ENCODE results near the gene PHRF1. TPM values are rescaled to one million over a fixed set of nuclear protein-coding genes. Genes with fewer than 3 reads are reported as not detected.

The PHRF1 gene
- total RNA-seq, 1 experiment from 2014 or later: 43.9 TPM

GRCh38 chr11:615504-616319, 39.4 kb downstream of the PHRF1 start, which contains the start of gene IRF7:
Gene IRF7 (minus strand): TSS chr11:615950. CDS start chr11:615364, 586 bp downstream.
- DNase-seq: peak; percentile 94 to 95
- intact Hi-C loops (cut with micrococcal nuclease; ENCODE audit: unreplicated experiment): loop anchor here (1.0 to 5.0 kb wide), 2 partner anchors 9 to 48 kb away; partner anchors contain the start of gene CDHR5
- Histone ChIP-seq H3K4me3 (ENCODE audit: low read depth, low read length) (peak within 1 kb of the TSS; percentile 90), H3K4me1 (peaks cover 27% of the 10 kb centered on the region), H3K9me3 (no peaks in the 10 kb centered on the region), H3K36me3 (ENCODE audit: control insufficient read depth, insufficient read depth, low read length) (peaks cover 5% of the 10 kb centered on the region), H3K27me3 (replicated peaks; ENCODE audit: control insufficient read depth, insufficient read depth, low read length) (no peaks in the 10 kb centered on the region)
- Mint-ChIP-seq H3K4me3 (ENCODE audit: unreplicated experiment) (peak within 1 kb of the TSS; percentile 81), H3K4me1 (ENCODE audit: low read depth, unreplicated experiment) (peaks cover 5% of the 10 kb centered on the region), H3K27me3 (ENCODE audit: insufficient read depth, unreplicated experiment) (no peaks in the 10 kb centered on the region), H3K27ac (ENCODE audit: unreplicated experiment) (peak within 1 kb of the TSS; percentile 89), H3K9me3 (ENCODE audit: unreplicated experiment) (no peaks in the 10 kb centered on the region), H3K36me3 (ENCODE audit: insufficient read depth, unreplicated experiment) (peaks cover 89% of the 10 kb centered on the region)
- TF ChIP-seq CTCF (IDR thresholded peaks at IDR 0.05; ENCODE audit: insufficient read depth in 1 of 2, low read depth in 1 of 2, low read length in 1 of 2, severe bottlenecking in 1 of 2, unreplicated experiment in 1 of 2): no peak
- CTCF ChIA-PET: no interaction called here
- no TSS peak for BruUV-seq (replicated peaks)
- POLR2A ChIA-PET: interaction anchor here (0.6 kb wide), 3 partner anchors 40 to 85 kb away, joined by 3 read pairs; partner anchors contain the start of gene PHRF1

- Histone ChIP-seq H3K4me1 (peaks cover 27% of the 10 kb centered on the region), H3K36me3 (ENCODE audit: control insufficient read depth, insufficient read depth, low read length) (peaks cover 3% of the 10 kb centered on the region), H3K4me3 (ENCODE audit: low read depth, low read length) (no peak overlapping the region; the same call in 1 of the 2 replicates), H3K27me3 (replicated peaks; ENCODE audit: control insufficient read depth, insufficient read depth, low read length) (no peaks in the 10 kb centered on the region), H3K9me3 (no peaks in the 10 kb centered on the region)
- POLR2A ChIA-PET: interaction anchor here (0.6 kb wide), 1 partner anchor 41 kb away, joined by 3 read pairs; no protein-coding TSS in a partner anchor
- no peak for DNase-seq
- CTCF ChIA-PET: no interaction called here
- Mint-ChIP-seq H3K4me3 (ENCODE audit: unreplicated experiment) (no peak overlapping the region), H3K27me3 (ENCODE audit: insufficient read depth, unreplicated experiment) (no peaks in the 10 kb centered on the region), H3K36me3 (ENCODE audit: insufficient read depth, unreplicated experiment) (peaks cover 88% of the 10 kb centered on the region), H3K4me1 (ENCODE audit: low read depth, unreplicated experiment) (peaks cover 5% of the 10 kb centered on the region), H3K9me3 (ENCODE audit: unreplicated experiment) (no peaks in the 10 kb centered on the region), H3K27ac (ENCODE audit: unreplicated experiment) (peak overlapping the region; percentile 89)
- no peak for TF ChIP-seq CTCF (IDR thresholded peaks at IDR 0.05; ENCODE audit: insufficient read depth in 1 of 2, low read depth in 1 of 2, low read length in 1 of 2, severe bottlenecking in 1 of 2, unreplicated experiment in 1 of 2)
- intact Hi-C loops (cut with micrococcal nuclease; ENCODE audit: unreplicated experiment): loop anchor here (5.0 kb wide), 1 partner anchor 49 kb away; no protein-coding TSS in a partner anchor
- BruUV-seq (replicated peaks): TSS peak; percentile 47
Measured at GRCh38 chr11:616320-617198, 40.3 kb downstream of the PHRF1 start.

Data from Caco-2 (cell line).